ENCODE data around the gene EPHA7.

EPHA7 gene

DNA sequence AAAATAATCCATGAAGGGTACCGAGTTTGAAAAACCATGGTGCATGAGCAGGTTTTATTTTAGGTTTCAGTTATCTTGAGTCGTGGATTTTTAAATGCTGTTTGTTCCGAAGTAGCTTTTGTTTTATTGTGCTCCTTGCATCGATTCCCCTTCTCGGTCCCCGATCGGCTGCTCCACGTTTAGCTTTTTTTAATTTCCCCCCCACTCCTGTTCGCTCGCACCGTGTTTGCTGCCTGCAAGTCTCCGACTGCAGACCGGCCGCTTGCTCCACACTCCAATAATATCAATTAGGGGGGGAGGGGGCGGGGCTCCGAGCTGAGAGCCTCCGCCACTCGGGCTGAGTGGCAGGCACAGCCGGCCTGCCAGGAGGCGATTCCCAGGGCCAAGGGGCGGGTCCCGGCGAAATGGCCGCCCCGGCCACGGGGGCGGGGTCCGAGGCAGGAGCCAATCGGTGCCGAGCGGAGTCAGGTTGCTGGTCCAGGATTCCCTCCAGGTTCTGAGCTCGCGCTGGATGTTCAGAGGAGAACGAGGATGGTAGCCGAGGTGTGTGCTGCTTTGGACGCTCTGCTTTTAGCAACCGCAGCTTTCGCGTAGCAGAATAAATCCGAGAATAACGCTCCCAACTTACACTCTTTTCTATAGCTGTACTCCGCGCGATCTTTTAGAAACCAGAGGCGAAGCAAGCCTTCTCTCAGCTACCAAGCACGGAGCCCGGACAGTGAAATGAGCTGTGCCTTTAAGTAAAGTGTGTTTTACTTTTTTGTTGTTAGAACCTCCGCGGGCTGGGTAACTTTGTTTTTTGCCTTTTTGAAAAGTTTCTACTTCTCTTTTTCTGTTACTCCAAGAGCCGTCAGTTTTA is at the start of gene EPHA7:
TSS of gene EPHA7 (minus strand) at position 256 of the 859 bp plus-strand sequence. CDS start at position 38, 218 bp downstream.
- H3K9me3 ChIP-seq (ENCODE audit: low read depth, low read length): no peaks in the 10 kb centered on the region
- peak within 1 kb of the TSS; percentile 87 for H3K4me3 ChIP-seq
- peak; percentile 72 for DNase-seq (ENCODE audit: low read depth, low spot score)
- peak within 1 kb of the TSS; percentile 69; the same call in 1 of the 2 replicates for H3K27ac ChIP-seq
- no peaks in the 10 kb centered on the region for H3K36me3 ChIP-seq (ENCODE audit: insufficient read depth, low read length)
- peak within 1 kb of the TSS; percentile 65 for H3K9ac ChIP-seq (ENCODE audit: insufficient read length)
- TF ChIP-seq POLR2AphosphoS5 (IDR thresholded peaks at IDR 0.05; ENCODE audit: borderline replicate concordance, low read depth, low read length): peak; percentile 96
- no peak for TF ChIP-seq EZH2 (IDR thresholded peaks at IDR 0.05)
- TF ChIP-seq FOXP2 (optimal IDR thresholded peaks at IDR 0.05; ENCODE audit: control extremely low read depth, extremely low read length, insufficient read depth): peak; percentile 66

GRCh38 chr6:93468291-93468690 is 48.9 kb upstream of the EPHA7 start:
- TF ChIP-seq POLR2AphosphoS5 (IDR thresholded peaks at IDR 0.05; ENCODE audit: borderline replicate concordance, low read depth, low read length) (no peak; the same call in 1 of the 2 replicates), FOXP2 (optimal IDR thresholded peaks at IDR 0.05; ENCODE audit: control extremely low read depth, extremely low read length, insufficient read depth) (no peak), EZH2 (IDR thresholded peaks at IDR 0.05) (no peak)
- H3K9ac ChIP-seq (ENCODE audit: insufficient read length): no peak overlapping the region
- no peak overlapping the region for H3K27ac ChIP-seq
- H3K4me3 ChIP-seq: peak overlapping the region; percentile 35; the same call in 1 of the 2 replicates
- H3K9me3 ChIP-seq (ENCODE audit: low read depth, low read length): no peaks in the 10 kb centered on the region
- peak; percentile 59 for DNase-seq (ENCODE audit: low read depth, low spot score)
- no peaks in the 10 kb centered on the region for H3K36me3 ChIP-seq (ENCODE audit: insufficient read depth, low read length)

GRCh38 chr6:93454533-93454932 is 35.2 kb upstream of the EPHA7 start:
- TF ChIP-seq POLR2AphosphoS5 (IDR thresholded peaks at IDR 0.05; ENCODE audit: borderline replicate concordance, low read depth, low read length) (no peak), EZH2 (IDR thresholded peaks at IDR 0.05) (no peak), FOXP2 (optimal IDR thresholded peaks at IDR 0.05; ENCODE audit: control extremely low read depth, extremely low read length, insufficient read depth) (no peak)
- no peak overlapping the region for H3K9ac ChIP-seq (ENCODE audit: insufficient read length)
- H3K4me3 ChIP-seq: no peak overlapping the region
- no peak for DNase-seq (ENCODE audit: low read depth, low spot score)
- no peaks in the 10 kb centered on the region for H3K9me3 ChIP-seq (ENCODE audit: low read depth, low read length)
- no peaks in the 10 kb centered on the region for H3K36me3 ChIP-seq (ENCODE audit: insufficient read depth, low read length)
- no peak overlapping the region for H3K27ac ChIP-seq

DNA sequence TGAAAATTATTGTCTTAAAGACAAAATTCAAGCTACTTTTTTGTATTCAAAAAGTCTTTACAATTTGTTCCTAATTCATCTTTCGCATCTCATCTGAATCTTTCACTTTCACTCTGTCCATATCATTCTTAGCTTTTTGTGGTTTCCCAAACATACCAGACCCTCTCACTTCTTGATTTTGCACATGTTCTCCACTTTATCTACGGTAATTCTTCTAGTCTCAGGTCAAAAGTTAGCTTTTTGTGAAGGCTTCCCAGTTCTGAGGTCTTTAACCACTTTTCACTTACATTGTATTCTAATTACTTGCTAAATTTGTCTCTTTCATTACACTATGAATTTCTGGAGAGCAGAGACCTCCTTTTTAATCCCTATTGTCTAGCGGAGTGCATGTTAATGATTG is 34.6 kb upstream of the EPHA7 start:
- H3K9ac ChIP-seq (ENCODE audit: insufficient read length): no peak overlapping the region
- no peak overlapping the region for H3K27ac ChIP-seq
- no peaks in the 10 kb centered on the region for H3K9me3 ChIP-seq (ENCODE audit: low read depth, low read length)
- TF ChIP-seq POLR2AphosphoS5 (IDR thresholded peaks at IDR 0.05; ENCODE audit: borderline replicate concordance, low read depth, low read length) (no peak), FOXP2 (optimal IDR thresholded peaks at IDR 0.05; ENCODE audit: control extremely low read depth, extremely low read length, insufficient read depth) (no peak), EZH2 (IDR thresholded peaks at IDR 0.05) (no peak)
- H3K36me3 ChIP-seq (ENCODE audit: insufficient read depth, low read length): no peaks in the 10 kb centered on the region
- no peak for DNase-seq (ENCODE audit: low read depth, low spot score)
- no peak overlapping the region for H3K4me3 ChIP-seq

DNA sequence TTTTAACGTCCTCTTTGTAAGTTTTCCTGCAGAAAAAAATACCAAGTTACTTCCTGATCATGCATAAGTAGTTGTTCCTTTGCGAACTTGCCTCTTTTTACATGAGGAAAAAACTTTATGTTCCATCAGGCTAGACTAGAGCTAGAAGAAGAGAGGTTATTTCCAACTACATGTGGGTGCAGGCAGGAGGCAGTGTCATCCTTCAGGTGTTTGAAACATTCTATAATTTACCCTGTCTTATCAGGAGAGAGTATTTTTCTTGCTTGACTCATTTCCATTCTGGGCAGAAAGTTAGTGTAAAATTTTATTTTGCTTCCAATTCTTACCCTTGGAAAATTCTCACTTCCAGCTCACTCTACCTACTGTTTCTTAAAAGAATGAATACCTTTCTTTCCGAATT is 28.5 kb upstream of the EPHA7 start:
- H3K9me3 ChIP-seq (ENCODE audit: low read depth, low read length): no peaks in the 10 kb centered on the region
- H3K27ac ChIP-seq: no peak overlapping the region
- no peak for DNase-seq (ENCODE audit: low read depth, low spot score)
- no peak overlapping the region for H3K9ac ChIP-seq (ENCODE audit: insufficient read length)
- H3K4me3 ChIP-seq: no peak overlapping the region
- TF ChIP-seq POLR2AphosphoS5 (IDR thresholded peaks at IDR 0.05; ENCODE audit: borderline replicate concordance, low read depth, low read length) (no peak), FOXP2 (optimal IDR thresholded peaks at IDR 0.05; ENCODE audit: control extremely low read depth, extremely low read length, insufficient read depth) (no peak), EZH2 (IDR thresholded peaks at IDR 0.05) (no peak)
- no peaks in the 10 kb centered on the region for H3K36me3 ChIP-seq (ENCODE audit: insufficient read depth, low read length)

- no peak overlapping the region for H3K27ac ChIP-seq
- no peaks in the 10 kb centered on the region for H3K36me3 ChIP-seq (ENCODE audit: insufficient read depth, low read length)
- H3K4me3 ChIP-seq: no peak overlapping the region
- H3K9me3 ChIP-seq (ENCODE audit: low read depth, low read length): no peaks in the 10 kb centered on the region
- DNase-seq (ENCODE audit: low read depth, low spot score): no peak
- no peak overlapping the region for H3K9ac ChIP-seq (ENCODE audit: insufficient read length)
- TF ChIP-seq POLR2AphosphoS5 (IDR thresholded peaks at IDR 0.05; ENCODE audit: borderline replicate concordance, low read depth, low read length) (no peak), FOXP2 (optimal IDR thresholded peaks at IDR 0.05; ENCODE audit: control extremely low read depth, extremely low read length, insufficient read depth) (no peak), EZH2 (IDR thresholded peaks at IDR 0.05) (no peak)
Observed at GRCh38 chr6:93437491-93437890, 18.1 kb upstream of the EPHA7 start.

DNA sequence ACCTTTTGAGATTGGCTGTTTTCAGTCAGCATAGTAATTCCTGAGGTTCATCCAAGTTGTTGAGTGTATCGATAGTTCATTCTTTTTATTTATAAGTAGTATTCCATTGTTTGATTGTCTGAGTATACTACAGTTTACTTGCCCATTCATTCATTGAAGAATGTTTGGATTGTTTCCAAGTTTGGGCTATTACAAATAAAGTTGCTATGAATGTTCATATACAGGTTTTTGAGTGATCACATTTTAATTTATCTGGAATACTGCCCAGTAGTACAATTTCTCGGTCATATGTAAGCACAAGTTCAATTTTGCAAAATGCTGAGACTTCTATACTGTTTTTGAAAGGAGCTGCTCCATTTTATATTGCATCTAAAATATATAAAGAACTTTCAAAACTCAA is 14.2 kb upstream of the EPHA7 start:
- DNase-seq (ENCODE audit: low read depth, low spot score): no peak
- Histone ChIP-seq H3K4me3 (no peak overlapping the region), H3K27ac (no peak overlapping the region)

DNA sequence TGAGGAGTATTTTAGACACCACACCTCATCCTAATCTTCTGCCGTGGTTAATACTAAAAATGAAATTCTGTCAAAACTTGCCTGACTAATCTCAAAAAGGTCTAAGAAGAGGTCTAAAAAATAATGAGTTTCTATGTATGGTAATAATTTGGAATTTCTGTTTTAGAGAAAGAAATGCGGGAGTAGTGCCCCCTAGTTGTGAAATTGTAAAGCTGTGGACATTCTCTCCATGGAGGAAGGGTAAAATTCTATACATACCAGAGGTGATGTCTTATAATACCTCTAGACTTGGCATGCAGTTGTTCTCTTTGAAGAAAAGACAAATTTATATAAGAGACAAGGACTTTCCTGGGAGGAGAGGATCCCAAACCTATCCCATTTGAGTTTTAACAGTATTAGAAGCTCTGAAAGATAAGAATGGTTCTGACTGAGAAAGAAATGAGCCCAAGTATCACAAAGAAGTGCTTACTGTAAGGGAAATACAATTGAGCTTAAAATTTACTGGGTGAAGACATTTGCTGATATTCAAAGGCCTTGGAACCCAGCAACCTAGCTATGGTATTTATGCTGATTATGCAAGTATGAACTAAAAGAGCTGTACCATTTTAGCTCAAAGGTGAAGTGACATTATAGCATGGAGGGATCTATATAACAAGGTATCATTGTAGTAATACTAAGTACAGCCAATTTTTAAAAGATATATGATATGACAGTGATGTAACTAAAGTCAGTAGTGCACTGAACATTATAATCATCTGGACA is 5.1 kb upstream of the EPHA7 start:
- peak; percentile 52 for DNase-seq (ENCODE audit: low read depth, low spot score)
- H3K9me3 ChIP-seq (ENCODE audit: low read depth, low read length): no peaks in the 10 kb centered on the region
- TF ChIP-seq POLR2AphosphoS5 (IDR thresholded peaks at IDR 0.05; ENCODE audit: borderline replicate concordance, low read depth, low read length) (no peak), FOXP2 (optimal IDR thresholded peaks at IDR 0.05; ENCODE audit: control extremely low read depth, extremely low read length, insufficient read depth) (no peak), EZH2 (IDR thresholded peaks at IDR 0.05) (no peak)
- 0 out of 2 replicates have a peak overlapping the region, but pooled peaks have one; percentile 37 for H3K27ac ChIP-seq
- no peaks in the 10 kb centered on the region for H3K36me3 ChIP-seq (ENCODE audit: insufficient read depth, low read length)
- H3K9ac ChIP-seq (ENCODE audit: insufficient read length): no peak overlapping the region
- H3K4me3 ChIP-seq: no peak overlapping the region

More for the DNA sequence above, 14.2 kb upstream of the EPHA7 start:
- Histone ChIP-seq H3K36me3 (ENCODE audit: insufficient read depth, low read length) (no peaks in the 10 kb centered on the region), H3K9ac (ENCODE audit: insufficient read length) (no peak overlapping the region), H3K9me3 (ENCODE audit: low read depth, low read length) (no peaks in the 10 kb centered on the region)
- no peak for TF ChIP-seq POLR2AphosphoS5 (IDR thresholded peaks at IDR 0.05; ENCODE audit: borderline replicate concordance, low read depth, low read length)
- no peak for TF ChIP-seq FOXP2 (optimal IDR thresholded peaks at IDR 0.05; ENCODE audit: control extremely low read depth, extremely low read length, insufficient read depth)
- TF ChIP-seq EZH2 (IDR thresholded peaks at IDR 0.05): no peak
